Stimulated activated memory B cell treated with anti-CD40 and anti-IgM and Interleukin-4, amounts not matched to agents 10 μg/mL and 1 μg/mL and 100 μg/mL, for 72 hours (primary cell): ENCODE measurements around the gene OR4C6.

Experiments used
- ATAC-seq: fragments of 150-1000 bp; cut with Tn5 transposase; 2 replicates; pipeline ENCODE4 v1.10.0; 2021
- H3K27ac Mint-ChIP-seq: one replicate; pipeline ENCODE4 v1.8.0; 2022; ENCODE audit warnings: mild to moderate bottlenecking, mixed read lengths
- H3K27me3 Mint-ChIP-seq: one replicate; pipeline ENCODE4 v1.8.0; 2022; ENCODE audit warnings: mixed read lengths
- H3K36me3 Mint-ChIP-seq: one replicate; pipeline ENCODE4 v1.8.0; 2022; ENCODE audit warnings: mixed read lengths
- H3K4me1 Mint-ChIP-seq: one replicate; pipeline ENCODE4 v1.8.0; 2022; ENCODE audit warnings: mixed read lengths
- H3K4me3 Mint-ChIP-seq: one replicate; pipeline ENCODE4 v1.8.0; 2022; ENCODE audit warnings: mild to moderate bottlenecking, moderate library complexity, mixed read lengths
- H3K9me3 Mint-ChIP-seq: one replicate; pipeline ENCODE4 v1.8.0; 2022; ENCODE audit warnings: mixed read lengths

The OR4C6 gene

GRCh38 chr11:55661901-55662300 is at the start of gene OR4C6:
Gene OR4C6 (plus strand): TSS chr11:55662201. CDS start chr11:55665167, 2,966 bp downstream.
- no peaks in the 10 kb centered on the region for H3K27me3 Mint-ChIP-seq
- no peak within 1 kb of the TSS for H3K4me3 Mint-ChIP-seq
- no peaks in the 10 kb centered on the region for H3K36me3 Mint-ChIP-seq
- H3K9me3 Mint-ChIP-seq = peaks cover 6% of the 10 kb centered on the region
- no peak within 1 kb of the TSS for H3K27ac Mint-ChIP-seq
- no peak for ATAC-seq
- H3K4me1 Mint-ChIP-seq = peaks cover 15% of the 10 kb centered on the region

- H3K36me3 Mint-ChIP-seq = no peaks in the 10 kb centered on the region
- no peak overlapping the region for H3K4me3 Mint-ChIP-seq
- peaks cover 23% of the 10 kb centered on the region for H3K9me3 Mint-ChIP-seq
- H3K4me1 Mint-ChIP-seq = no peaks in the 10 kb centered on the region
- no peak for ATAC-seq
- no peak overlapping the region for H3K27ac Mint-ChIP-seq
- no peaks in the 10 kb centered on the region for H3K27me3 Mint-ChIP-seq
Measured at GRCh38 chr11:55624531-55624930, 37.5 kb upstream of the OR4C6 start.

GRCh38 chr11:55634813-55635212 is 27.2 kb upstream of the OR4C6 start, which contains the start of gene OR4P4:
Gene OR4P4 (plus strand): TSS chr11:55635113.
- no peak for ATAC-seq
- H3K27me3 Mint-ChIP-seq = no peaks in the 10 kb centered on the region
- H3K36me3 Mint-ChIP-seq = no peaks in the 10 kb centered on the region
- no peak within 1 kb of the TSS for H3K27ac Mint-ChIP-seq
- no peak within 1 kb of the TSS for H3K4me3 Mint-ChIP-seq
- H3K4me1 Mint-ChIP-seq = no peaks in the 10 kb centered on the region
- H3K9me3 Mint-ChIP-seq = peaks cover 5% of the 10 kb centered on the region

GRCh38 chr11:55648027-55648426 is 14.0 kb upstream of the OR4C6 start, which contains the start of gene OR4S2:
Gene OR4S2 (plus strand): TSS chr11:55648327. CDS start chr11:55650904, 2,577 bp downstream.
- H3K4me3 Mint-ChIP-seq = no peak within 1 kb of the TSS
- no peaks in the 10 kb centered on the region for H3K4me1 Mint-ChIP-seq

GRCh38 chr11:55652560-55652959 is 9.4 kb upstream of the OR4C6 start:
- no peak overlapping the region for H3K4me3 Mint-ChIP-seq
- no peaks in the 10 kb centered on the region for H3K27me3 Mint-ChIP-seq
- no peak overlapping the region for H3K27ac Mint-ChIP-seq
- no peaks in the 10 kb centered on the region for H3K36me3 Mint-ChIP-seq
- no peaks in the 10 kb centered on the region for H3K4me1 Mint-ChIP-seq
- ATAC-seq = no peak
- H3K9me3 Mint-ChIP-seq = no peaks in the 10 kb centered on the region

More at GRCh38 chr11:55648027-55648426, 14.0 kb upstream of the OR4C6 start, which contains the start of gene OR4S2:
- no peaks in the 10 kb centered on the region for H3K27me3 Mint-ChIP-seq
- peaks cover 14% of the 10 kb centered on the region for H3K9me3 Mint-ChIP-seq
- ATAC-seq = no peak
- H3K36me3 Mint-ChIP-seq = no peaks in the 10 kb centered on the region
- H3K27ac Mint-ChIP-seq = no peak within 1 kb of the TSS

GRCh38 chr11:55655096-55655495 is 6.9 kb upstream of the OR4C6 start:
- no peak overlapping the region for H3K4me3 Mint-ChIP-seq
- H3K27ac Mint-ChIP-seq = no peak overlapping the region
- no peaks in the 10 kb centered on the region for H3K36me3 Mint-ChIP-seq
- no peaks in the 10 kb centered on the region for H3K27me3 Mint-ChIP-seq
- ATAC-seq = no peak
- H3K4me1 Mint-ChIP-seq = peaks cover 12% of the 10 kb centered on the region
- H3K9me3 Mint-ChIP-seq = peaks cover 3% of the 10 kb centered on the region

GRCh38 chr11:55658031-55658573 is 3.9 kb upstream of the OR4C6 start:
- Mint-ChIP-seq H3K27ac (peak overlapping the region; percentile 60), H3K27me3 (no peaks in the 10 kb centered on the region), H3K9me3 (peaks cover 3% of the 10 kb centered on the region), H3K4me1 (peaks cover 15% of the 10 kb centered on the region), H3K36me3 (no peaks in the 10 kb centered on the region), H3K4me3 (peak overlapping the region; percentile 24)
- ATAC-seq = peak; percentile 91

GRCh38 chr11:55658608-55659007 is 3.4 kb upstream of the OR4C6 start:
- H3K36me3 Mint-ChIP-seq = no peaks in the 10 kb centered on the region

GRCh38 chr11:55669376-55669775 is 7.4 kb downstream of the OR4C6 start:
- peaks cover 3% of the 10 kb centered on the region for H3K9me3 Mint-ChIP-seq
- no peaks in the 10 kb centered on the region for H3K4me1 Mint-ChIP-seq
- H3K27me3 Mint-ChIP-seq = no peaks in the 10 kb centered on the region
- H3K27ac Mint-ChIP-seq = no peak overlapping the region
- no peaks in the 10 kb centered on the region for H3K36me3 Mint-ChIP-seq
- ATAC-seq = no peak
- no peak overlapping the region for H3K4me3 Mint-ChIP-seq

More at GRCh38 chr11:55658608-55659007, 3.4 kb upstream of the OR4C6 start:
- Mint-ChIP-seq H3K27me3 (no peaks in the 10 kb centered on the region), H3K9me3 (peaks cover 3% of the 10 kb centered on the region), H3K27ac (peak overlapping the region; percentile 60), H3K4me3 (no peak overlapping the region), H3K4me1 (peaks cover 15% of the 10 kb centered on the region)
- ATAC-seq = no peak

- no peak for ATAC-seq
- Mint-ChIP-seq H3K4me1 (no peaks in the 10 kb centered on the region), H3K4me3 (no peak overlapping the region), H3K27ac (no peak overlapping the region), H3K36me3 (no peaks in the 10 kb centered on the region), H3K27me3 (no peaks in the 10 kb centered on the region), H3K9me3 (no peaks in the 10 kb centered on the region)
Measured at GRCh38 chr11:55673860-55674259, 11.9 kb downstream of the OR4C6 start.

GRCh38 chr11:55697817-55698216 is 35.8 kb downstream of the OR4C6 start:
- Mint-ChIP-seq H3K4me1 (no peaks in the 10 kb centered on the region), H3K27ac (no peak overlapping the region), H3K9me3 (peaks cover 3% of the 10 kb centered on the region), H3K27me3 (no peaks in the 10 kb centered on the region), H3K36me3 (no peaks in the 10 kb centered on the region), H3K4me3 (no peak overlapping the region)
- ATAC-seq = peak; percentile 51

- H3K27me3 Mint-ChIP-seq = no peaks in the 10 kb centered on the region
- peaks cover 19% of the 10 kb centered on the region for H3K9me3 Mint-ChIP-seq
- no peaks in the 10 kb centered on the region for H3K36me3 Mint-ChIP-seq
- H3K27ac Mint-ChIP-seq = no peak overlapping the region
- no peak overlapping the region for H3K4me3 Mint-ChIP-seq
- ATAC-seq = no peak
- no peaks in the 10 kb centered on the region for H3K4me1 Mint-ChIP-seq
Measured at GRCh38 chr11:55701429-55701828, 39.4 kb downstream of the OR4C6 start.

GRCh38 chr11:55707029-55707428 is 45.0 kb downstream of the OR4C6 start:
- Mint-ChIP-seq H3K4me1 (no peaks in the 10 kb centered on the region), H3K27me3 (no peaks in the 10 kb centered on the region), H3K9me3 (peaks cover 16% of the 10 kb centered on the region), H3K27ac (no peak overlapping the region), H3K36me3 (no peaks in the 10 kb centered on the region), H3K4me3 (no peak overlapping the region)
- no peak for ATAC-seq

GRCh38 chr11:55714982-55715888 is 53.2 kb downstream of the OR4C6 start:
- Mint-ChIP-seq H3K9me3 (peaks cover 2% of the 10 kb centered on the region), H3K27ac (no peak overlapping the region), H3K4me1 (peaks cover 4% of the 10 kb centered on the region), H3K4me3 (no peak overlapping the region), H3K36me3 (no peaks in the 10 kb centered on the region), H3K27me3 (no peaks in the 10 kb centered on the region)
- ATAC-seq = no peak
